ENCODE data around the gene ARHGAP40.

Gene ARHGAP40

DNA sequence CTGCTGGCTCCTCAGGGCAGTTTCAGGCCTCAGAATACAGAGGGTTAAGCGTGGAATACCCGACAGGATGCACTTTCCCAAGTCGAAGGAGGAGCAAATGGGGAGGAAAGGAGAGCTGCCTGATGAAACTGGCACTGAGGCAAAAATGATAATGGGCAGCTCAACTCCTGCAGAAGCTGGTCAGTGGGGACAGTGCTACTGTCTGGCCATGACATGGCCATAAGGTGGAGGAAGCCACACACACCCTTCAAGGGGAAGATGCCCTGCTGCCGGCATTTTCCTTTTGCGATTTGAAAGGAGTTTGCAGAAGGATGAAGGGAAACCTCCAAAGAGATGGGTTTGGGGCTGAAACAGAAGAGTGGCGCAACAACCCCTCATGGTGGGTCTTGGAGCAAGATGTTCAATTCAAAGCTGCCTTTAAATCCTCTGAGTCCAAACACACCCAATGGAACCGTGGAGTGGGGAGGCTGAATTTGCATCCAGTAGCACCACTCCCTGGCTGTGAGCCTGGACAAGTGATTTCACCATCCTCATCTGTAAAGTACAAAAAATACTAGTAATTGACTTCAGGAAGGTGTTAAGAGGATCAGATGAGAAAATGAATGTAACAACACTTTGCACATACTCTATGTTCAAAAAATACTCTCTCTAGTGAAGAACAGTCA is 17.4 kb upstream of the ARHGAP40 start:
- TF ChIP-seq, protein P1, sequence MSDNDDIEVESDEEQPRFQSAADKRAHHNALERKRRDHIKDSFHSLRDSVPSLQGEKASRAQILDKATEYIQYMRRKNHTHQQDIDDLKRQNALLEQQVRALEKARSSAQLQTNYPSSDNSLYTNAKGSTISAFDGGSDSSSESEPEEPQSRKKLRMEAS (IDR thresholded peaks at IDR 0.05; ENCODE audit: low read depth, low read length): no peak
- TF ChIP-seq MYC (IDR thresholded peaks at IDR 0.05; ENCODE audit: low read depth, low read length) (no peak), POLR2A (IDR thresholded peaks at IDR 0.05; ENCODE audit: extremely low read depth, insufficient read length) (no peak)
- TF ChIP-seq, protein P2, sequence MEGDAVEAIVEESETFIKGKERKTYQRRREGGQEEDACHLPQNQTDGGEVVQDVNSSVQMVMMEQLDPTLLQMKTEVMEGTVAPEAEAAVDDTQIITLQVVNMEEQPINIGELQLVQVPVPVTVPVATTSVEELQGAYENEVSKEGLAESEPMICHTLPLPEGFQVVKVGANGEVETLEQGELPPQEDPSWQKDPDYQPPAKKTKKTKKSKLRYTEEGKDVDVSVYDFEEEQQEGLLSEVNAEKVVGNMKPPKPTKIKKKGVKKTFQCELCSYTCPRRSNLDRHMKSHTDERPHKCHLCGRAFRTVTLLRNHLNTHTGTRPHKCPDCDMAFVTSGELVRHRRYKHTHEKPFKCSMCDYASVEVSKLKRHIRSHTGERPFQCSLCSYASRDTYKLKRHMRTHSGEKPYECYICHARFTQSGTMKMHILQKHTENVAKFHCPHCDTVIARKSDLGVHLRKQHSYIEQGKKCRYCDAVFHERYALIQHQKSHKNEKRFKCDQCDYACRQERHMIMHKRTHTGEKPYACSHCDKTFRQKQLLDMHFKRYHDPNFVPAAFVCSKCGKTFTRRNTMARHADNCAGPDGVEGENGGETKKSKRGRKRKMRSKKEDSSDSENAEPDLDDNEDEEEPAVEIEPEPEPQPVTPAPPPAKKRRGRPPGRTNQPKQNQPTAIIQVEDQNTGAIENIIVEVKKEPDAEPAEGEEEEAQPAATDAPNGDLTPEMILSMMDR (IDR thresholded peaks at IDR 0.05; ENCODE audit: low read depth, low read length): no peak

DNA sequence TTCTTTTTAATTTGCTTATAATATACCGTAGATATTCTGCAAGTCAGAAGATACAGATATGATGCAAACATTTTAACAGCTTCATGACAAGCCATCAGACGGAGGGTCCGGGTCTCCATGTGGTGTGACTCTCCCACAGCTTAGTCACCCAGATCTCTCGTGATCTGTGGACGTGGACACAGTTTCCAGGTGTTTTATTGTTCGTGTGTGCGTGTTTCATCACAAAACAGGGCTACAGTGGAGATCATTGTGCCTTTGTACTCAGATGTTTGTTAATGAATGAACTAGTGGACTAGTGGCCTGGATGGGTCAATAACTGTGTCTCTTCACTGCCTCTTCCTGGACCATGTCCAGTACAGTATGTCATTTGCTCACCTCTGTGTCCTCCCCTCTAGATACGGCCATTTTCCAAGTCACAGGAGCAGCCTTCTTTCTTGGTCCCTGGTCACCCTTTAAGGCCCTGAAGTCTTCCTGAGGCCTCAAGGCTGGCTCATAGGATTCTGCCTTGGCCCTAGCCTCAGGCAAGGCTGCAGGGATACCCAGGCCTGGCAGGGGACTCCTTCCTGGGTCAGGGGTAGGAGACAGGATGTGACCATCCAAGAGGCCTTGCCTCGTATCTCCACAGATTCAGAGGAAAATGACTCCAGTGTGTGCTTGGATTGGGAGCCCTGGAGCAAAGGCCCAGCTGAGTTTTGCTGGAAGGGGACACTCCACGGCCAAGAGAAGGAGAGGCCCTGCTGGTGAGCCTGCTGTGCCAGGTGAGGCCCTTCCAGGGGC is 16.0 kb upstream of the ARHGAP40 start:
- no peak for TF ChIP-seq MYC (IDR thresholded peaks at IDR 0.05; ENCODE audit: low read depth, low read length)
- TF ChIP-seq, protein P1 (IDR thresholded peaks at IDR 0.05; ENCODE audit: low read depth, low read length): no peak
- TF ChIP-seq, protein P2 (IDR thresholded peaks at IDR 0.05; ENCODE audit: low read depth, low read length): no peak
- TF ChIP-seq POLR2A (IDR thresholded peaks at IDR 0.05; ENCODE audit: extremely low read depth, insufficient read length): no peak
- H3K4me3 ChIP-seq (ENCODE audit: low read depth, low read length): no peak overlapping the region
- DNase-seq (ENCODE audit: low read depth): no peak

More for the DNA sequence above, 17.4 kb upstream of the ARHGAP40 start:
- DNase-seq (ENCODE audit: low read depth): no peak
- no peak overlapping the region for H3K4me3 ChIP-seq (ENCODE audit: low read depth, low read length)

DNA sequence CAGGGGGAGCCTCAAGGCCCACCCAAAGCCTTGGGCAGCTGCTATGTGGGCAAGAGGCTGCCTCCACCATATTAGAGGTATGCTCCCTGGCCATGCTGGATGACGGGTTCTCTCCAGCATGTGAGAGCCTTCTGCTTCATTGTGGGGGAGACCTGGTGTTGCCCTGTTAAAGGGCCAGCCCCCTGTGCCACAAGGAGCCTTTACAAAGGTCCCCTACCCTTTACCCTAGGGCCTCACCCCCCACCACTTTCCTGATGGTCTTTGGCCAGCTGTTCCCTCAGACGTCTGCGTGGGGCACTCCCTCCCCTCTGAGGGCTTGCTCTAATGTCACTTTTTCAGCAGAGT is 15.5 kb upstream of the ARHGAP40 start:
- no peak for DNase-seq (ENCODE audit: low read depth)
- no peak for TF ChIP-seq MYC (IDR thresholded peaks at IDR 0.05; ENCODE audit: low read depth, low read length)
- TF ChIP-seq, protein P2 (IDR thresholded peaks at IDR 0.05; ENCODE audit: low read depth, low read length): no peak
- no peak for TF ChIP-seq POLR2A (IDR thresholded peaks at IDR 0.05; ENCODE audit: extremely low read depth, insufficient read length)
- no peak overlapping the region for H3K4me3 ChIP-seq (ENCODE audit: low read depth, low read length)

DNA sequence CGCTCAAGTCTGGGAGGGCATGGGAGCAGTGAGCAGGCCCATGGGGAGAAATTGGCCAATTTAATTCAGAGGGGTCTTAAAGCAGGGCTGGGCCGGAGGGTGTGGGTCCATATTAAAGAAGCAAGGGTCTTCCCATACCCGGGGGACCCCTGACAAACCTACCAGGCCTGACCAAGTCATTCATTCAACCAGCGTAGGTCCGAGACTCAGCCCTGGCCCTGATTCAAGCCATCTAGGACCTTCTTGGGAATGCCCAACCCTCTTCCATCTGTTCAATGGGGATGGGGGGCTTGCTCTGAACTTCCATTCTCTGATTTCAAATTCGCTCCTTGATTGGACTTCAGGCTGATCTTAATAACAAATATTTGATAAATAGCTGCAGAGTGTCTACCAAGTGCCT is 13.3 kb upstream of the ARHGAP40 start:
- DNase-seq (ENCODE audit: low read depth): no peak
- TF ChIP-seq, protein P2 (IDR thresholded peaks at IDR 0.05; ENCODE audit: low read depth, low read length): no peak
- no peak for TF ChIP-seq MYC (IDR thresholded peaks at IDR 0.05; ENCODE audit: low read depth, low read length)
- TF ChIP-seq POLR2A (IDR thresholded peaks at IDR 0.05; ENCODE audit: extremely low read depth, insufficient read length): no peak
- TF ChIP-seq, protein P1 (IDR thresholded peaks at IDR 0.05; ENCODE audit: low read depth, low read length): no peak

DNA sequence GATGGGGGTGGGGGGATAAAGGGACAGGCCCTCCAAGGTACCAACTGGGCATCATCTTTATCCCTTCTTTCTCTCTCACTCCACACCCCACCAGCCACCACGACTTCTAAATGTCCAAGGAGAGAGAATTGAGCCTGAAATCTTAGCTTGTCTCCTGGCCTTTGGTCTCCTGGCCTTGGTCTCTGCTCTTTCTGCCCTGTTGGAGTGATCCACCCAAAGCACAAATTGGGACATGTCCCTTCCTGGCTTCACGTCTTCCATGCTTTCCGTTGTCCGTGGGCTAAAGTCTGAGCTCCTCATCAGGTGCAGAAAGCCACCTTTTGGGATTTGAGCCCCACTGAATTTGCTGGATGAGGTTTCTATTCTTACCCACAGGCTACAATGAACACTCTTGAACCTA is 12.3 kb upstream of the ARHGAP40 start:
- TF ChIP-seq POLR2A (IDR thresholded peaks at IDR 0.05; ENCODE audit: extremely low read depth, insufficient read length) (no peak), MYC (IDR thresholded peaks at IDR 0.05; ENCODE audit: low read depth, low read length) (no peak)
- TF ChIP-seq, protein P1 (IDR thresholded peaks at IDR 0.05; ENCODE audit: low read depth, low read length): no peak
- TF ChIP-seq, protein P2 (IDR thresholded peaks at IDR 0.05; ENCODE audit: low read depth, low read length): no peak
- H3K4me3 ChIP-seq (ENCODE audit: low read depth, low read length): no peak overlapping the region
- DNase-seq (ENCODE audit: low read depth): no peak

More for the DNA sequence above, 13.3 kb upstream of the ARHGAP40 start:
- H3K4me3 ChIP-seq (ENCODE audit: low read depth, low read length): no peak overlapping the region

Data from NB4 (cell line).